GM19397 (cell line): ENCODE measurements around the gene LHX2.
"Not testable (repeated sequence)": the region's sequence is repeated elsewhere in the genome, so short reads cannot be mapped to it uniquely, and the experiment has no call there.

ENCODE experiments used
- ATAC-seq: cut with Tn5 transposase; IDR thresholded peaks from one replicate; pipeline ENCODE4 v1.9.1; 2021; ENCODE audit warnings: mild to moderate bottlenecking, moderate library complexity; ENCODE audit not compliant: unreplicated experiment

LHX2 gene, protein sequence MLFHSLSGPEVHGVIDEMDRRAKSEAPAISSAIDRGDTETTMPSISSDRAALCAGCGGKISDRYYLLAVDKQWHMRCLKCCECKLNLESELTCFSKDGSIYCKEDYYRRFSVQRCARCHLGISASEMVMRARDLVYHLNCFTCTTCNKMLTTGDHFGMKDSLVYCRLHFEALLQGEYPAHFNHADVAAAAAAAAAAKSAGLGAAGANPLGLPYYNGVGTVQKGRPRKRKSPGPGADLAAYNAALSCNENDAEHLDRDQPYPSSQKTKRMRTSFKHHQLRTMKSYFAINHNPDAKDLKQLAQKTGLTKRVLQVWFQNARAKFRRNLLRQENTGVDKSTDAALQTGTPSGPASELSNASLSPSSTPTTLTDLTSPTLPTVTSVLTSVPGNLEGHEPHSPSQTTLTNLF

DNA sequence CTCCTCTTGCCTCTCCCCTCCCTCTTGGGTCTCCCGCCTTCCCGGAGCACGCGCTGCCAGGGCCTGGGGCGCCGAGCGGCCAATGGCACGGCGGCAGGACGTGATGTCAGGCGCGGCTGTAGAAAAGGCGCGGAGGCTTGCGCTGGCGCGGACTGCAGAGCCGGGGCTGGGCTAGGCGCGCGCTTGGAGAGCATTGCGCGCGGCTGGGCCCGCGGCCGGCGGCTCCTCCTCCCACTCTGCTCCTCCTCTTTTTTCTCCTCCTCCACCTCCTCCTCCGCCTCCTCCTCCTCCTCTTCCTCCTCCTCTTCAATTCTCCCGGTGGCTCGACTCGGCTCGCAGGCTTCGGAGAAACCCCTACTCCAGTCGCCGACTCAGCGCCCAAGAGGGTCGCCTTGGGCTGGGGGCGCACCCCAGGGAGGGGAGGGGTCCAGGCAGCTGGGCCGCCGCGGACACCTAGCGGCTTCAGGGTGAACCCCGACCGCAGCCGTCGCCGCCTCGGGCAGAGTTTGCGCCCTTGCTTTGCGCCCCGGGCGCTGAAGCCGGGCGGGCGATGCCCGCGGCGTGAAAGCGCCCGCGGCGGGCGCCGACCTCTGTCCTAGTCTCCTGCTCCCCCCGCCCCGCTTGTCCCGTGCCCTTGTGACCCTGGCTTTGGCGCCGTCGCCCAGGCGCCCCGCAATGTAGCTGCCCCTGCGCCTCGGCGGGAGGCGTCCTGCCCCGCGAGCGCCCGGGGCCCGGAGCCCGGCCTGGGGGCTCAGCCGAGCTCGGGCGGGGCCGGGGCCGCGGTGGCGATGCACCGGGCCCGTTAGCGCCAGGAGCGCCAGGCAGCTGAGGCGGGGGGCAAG is at the start of gene LHX2:
TSS of gene LHX2 (plus strand) at position 309 of the 842 bp plus-strand sequence. CDS start 581 bp downstream, outside the sequence.
- ATAC-seq, result no peak

GRCh38 chr9:123964761-123965160 is 46.8 kb upstream of the LHX2 start:
- no peak for ATAC-seq

GRCh38 chr9:123965801-123966686 is 45.5 kb upstream of the LHX2 start:
- ATAC-seq, result no peak

DNA sequence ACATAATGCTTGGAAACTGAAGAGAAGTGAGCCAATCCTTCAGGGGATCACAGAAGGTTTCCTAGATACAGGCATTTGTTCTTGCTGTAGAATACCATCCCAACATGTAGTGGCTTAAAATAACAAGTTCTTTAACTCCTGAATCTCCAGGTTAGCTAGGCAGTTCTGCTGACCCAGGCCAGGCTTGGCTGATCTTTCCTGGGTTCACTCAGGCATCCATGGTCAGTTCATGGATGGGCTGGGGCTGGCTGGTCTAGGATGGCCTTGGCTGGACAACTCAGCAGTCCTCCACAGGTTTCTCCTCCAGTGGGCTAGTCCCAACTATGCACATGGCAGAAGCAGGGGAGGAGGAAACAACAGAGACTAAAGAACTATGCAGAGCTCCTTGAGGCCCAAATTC is 44.2 kb upstream of the LHX2 start:
- no peak for ATAC-seq

- no peak for ATAC-seq
Measured at GRCh38 chr9:123972618-123973017, 39.0 kb upstream of the LHX2 start.

- ATAC-seq, result no peak
Measured at GRCh38 chr9:123973590-123974223, 37.9 kb upstream of the LHX2 start.

- ATAC-seq, result no peak
Measured at GRCh38 chr9:123974471-123974870, 37.1 kb upstream of the LHX2 start.

GRCh38 chr9:123975871-123976270 is 35.7 kb upstream of the LHX2 start:
- no peak for ATAC-seq

- ATAC-seq, result not testable (repeated sequence)
Measured at GRCh38 chr9:123976579-123976978, 35.0 kb upstream of the LHX2 start.

DNA sequence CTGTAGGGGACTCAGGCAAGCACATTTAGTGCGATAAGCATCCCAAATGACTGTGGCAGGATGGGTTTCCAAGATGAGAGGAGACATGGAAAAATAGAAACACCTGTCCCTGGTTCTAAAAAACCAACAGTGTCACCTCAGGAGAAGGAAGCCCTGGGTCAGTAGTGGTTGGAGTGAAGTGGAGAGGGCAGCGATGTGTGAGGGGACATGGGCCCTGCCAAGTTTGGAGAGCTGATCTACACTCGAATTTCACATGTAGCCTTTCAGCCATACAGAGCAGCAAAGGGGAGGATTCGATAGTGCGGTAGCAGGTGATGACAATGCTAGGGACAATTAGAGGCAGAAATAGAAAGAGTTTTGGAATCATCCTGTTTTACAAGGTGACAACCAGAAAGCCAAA is 32.6 kb upstream of the LHX2 start:
- no peak for ATAC-seq

DNA sequence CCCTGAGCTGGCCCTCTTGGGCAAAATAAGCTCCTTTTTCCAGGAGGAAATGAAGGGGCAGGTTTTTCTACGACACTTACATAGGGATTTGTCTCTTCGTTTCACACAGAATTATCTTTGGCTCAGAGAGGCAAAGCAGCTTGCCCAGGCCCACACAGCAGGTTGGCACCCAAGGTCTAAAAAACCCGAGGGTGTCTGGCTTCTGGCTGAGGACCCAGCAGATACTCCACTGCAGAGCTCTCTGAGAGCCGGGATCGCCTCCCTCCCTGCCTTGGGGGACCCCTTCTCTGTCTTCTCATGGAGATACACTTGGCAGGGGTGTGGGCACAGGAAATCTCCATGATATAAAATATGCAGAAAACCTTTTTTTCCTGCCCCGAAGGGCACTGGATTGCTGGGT is 29.0 kb upstream of the LHX2 start:
- ATAC-seq, result no peak

DNA sequence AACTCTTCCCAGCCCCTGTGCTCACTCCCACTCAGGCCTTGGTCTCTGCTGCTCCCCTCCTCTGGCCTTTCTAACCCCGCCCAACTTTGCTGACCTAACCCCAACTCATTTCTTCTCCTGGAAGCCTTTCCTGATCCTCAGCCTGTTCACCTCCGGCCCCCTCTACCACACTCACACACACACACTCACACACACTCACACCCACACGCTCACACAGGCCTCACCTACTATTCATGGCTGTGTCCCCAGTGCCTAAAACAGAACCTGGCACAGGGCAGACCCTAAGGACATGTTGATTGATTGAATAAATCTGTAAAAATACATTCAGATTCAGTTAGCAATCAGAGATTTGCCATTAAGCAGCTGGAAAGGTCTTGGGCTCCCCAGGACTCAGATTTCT is 28.5 kb upstream of the LHX2 start:
- ATAC-seq, result no peak

DNA sequence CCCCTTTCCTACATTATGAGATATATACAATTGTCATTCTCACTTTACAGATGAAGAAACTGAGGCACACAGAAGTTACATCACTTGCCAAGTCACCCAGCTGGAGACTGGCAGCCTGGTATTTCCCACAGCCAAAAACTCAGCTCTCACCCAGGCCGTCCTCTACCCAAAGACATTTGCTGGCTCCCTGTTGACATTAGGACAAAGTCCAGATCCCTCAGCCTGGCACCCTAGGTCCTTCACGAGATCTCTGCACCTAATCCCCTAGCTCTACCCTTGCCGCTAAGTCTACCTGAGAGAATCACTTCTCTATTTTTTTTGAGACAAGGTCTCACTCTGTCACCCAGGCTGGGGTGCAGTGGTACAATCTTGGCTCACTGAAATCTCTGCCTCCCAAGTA is 26.8 kb upstream of the LHX2 start:
- no peak for ATAC-seq

- no peak for ATAC-seq
Measured at GRCh38 chr9:123985869-123986268, 25.7 kb upstream of the LHX2 start.

DNA sequence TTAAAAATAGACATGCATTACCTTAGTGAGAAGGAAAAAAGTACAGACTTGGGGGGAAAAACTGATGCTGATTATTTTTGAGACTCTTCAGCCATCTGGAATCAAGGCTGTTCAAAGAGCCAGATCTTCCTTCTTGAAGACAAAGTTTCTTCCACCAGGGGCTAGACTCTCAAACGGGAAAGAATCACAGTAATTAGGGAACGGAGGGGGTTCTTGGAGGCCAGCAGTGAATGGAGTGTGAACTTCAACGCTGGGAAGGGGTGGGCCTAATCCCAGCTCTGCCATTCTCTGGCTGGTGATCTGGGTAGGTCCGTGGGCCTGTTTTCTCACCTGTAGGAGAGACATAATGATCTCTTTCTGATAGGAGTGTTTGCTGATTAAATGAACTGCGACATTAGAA is 21.1 kb upstream of the LHX2 start:
- no peak for ATAC-seq

DNA sequence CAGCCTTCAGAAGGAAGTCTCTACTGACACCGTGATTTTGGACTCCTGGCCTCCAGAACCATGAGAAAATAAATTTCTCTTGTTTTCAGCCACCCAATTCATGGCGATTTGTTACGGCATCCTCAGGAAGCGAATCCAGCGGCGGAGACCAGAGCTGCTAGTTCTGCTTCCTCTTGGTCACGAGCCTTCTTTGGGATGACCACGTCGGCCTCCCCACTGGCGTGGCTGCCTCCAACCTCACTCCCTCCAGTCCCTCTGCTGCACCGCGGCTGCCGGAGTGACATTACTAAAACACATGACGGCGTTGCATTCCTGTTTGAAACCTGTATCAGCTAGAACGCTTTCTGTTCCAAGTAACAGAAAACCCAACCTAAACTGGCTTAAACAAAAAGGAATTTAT is 18.9 kb upstream of the LHX2 start:
- not testable (repeated sequence) for ATAC-seq

- no peak for ATAC-seq
Measured at GRCh38 chr9:123996731-123997421, 14.7 kb upstream of the LHX2 start.

DNA sequence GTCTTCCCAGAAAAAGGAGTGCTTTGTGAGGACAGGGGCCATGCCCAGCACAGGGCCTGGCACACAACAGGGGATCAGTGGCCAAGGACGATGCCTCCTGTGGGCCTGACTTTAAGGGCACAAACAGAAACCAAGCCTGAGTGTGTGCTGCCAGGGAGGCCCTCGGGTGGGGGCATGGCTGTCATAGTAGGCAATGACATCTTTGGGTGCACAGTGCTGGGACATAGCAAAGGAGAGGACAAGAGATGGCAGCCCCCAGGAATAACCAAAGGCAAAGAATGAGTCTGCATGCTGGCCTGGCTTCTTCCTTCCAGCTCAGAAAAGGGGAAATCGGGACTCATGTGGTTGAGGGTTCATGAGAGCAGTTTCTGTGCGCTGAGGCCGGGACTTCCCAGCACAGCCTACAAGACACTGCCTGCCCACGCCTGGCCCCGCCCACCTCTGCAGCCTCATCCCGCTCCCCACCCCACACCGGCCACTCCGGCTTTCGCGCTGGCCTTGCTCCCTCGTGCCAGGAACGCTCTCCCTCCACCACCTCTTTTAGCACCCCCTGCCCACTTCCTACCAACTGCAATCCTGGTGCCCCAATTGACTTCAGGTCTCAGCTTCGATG is 13.8 kb upstream of the LHX2 start:
- peak; percentile 67 for ATAC-seq

- ATAC-seq, result no peak
Measured at GRCh38 chr9:123998278-123998925, 13.2 kb upstream of the LHX2 start.
